Activated CD4-positive, alpha-beta T cell treated with anti-CD3 and anti-CD28 coated beads, Interleukin-2, Interleukin-6, amounts not matched to agents 100 ng/mL and 50 ng/mL, durations not matched to agents 16 hours and 8 hours (primary cell): Measurements from ENCODE around the gene FRMD4A.
A peak's percentile ranks its signal among the peaks of the same experiment; 100 is the strongest.

Source experiments
- DNase-seq: peaks from one replicate; pipeline ENCODE4 v3.0.0-alpha.2; 2020

FRMD4A gene

DNA sequence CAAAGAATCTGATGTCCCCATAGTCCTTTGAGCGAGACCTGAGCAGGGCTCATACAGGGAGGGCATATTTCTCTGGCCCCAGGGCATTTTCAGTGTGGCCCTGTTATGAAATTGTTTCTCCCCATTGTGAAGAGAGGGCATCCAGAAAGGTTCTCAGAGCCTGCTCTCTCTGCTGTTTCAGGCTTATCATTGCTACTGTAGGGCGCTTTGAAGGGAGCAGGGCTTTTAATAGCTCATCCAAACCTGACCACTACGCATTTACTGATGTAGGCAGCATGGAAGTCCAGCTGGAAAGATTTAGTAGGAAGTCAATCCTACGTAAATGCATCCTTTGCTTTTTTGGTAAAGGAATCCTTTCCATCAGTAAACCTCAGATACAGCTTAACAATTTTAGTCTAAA, 675.9 kb downstream of the FRMD4A start:
- DNase-seq = no peak

- DNase-seq = no peak
Measured at GRCh38 chr10:13654118-13654830, 676.5 kb downstream of the FRMD4A start.

GRCh38 chr10:13652860-13653259, 677.9 kb downstream of the FRMD4A start:
- no peak for DNase-seq

GRCh38 chr10:13651969-13652720, 678.6 kb downstream of the FRMD4A start:
- no peak for DNase-seq

DNA sequence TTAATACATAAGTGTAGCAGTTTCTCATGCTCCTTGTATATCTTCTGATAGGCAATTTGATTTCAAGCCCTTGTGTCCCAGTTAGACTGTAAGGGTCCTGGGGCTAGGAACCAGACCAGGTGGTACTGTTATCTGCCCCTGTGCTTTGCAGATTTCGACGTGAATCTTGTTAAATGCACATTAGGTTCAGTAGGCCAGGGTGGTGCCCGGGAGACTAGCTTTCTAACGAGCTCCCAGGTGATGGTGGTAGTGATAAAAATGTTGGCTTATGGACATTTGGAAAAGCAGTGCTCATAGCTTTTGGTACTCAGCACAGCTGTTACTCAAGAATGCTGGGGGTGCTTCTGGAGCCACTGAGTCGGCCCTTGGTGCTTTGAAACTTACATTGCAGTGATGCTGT, 679.8 kb downstream of the FRMD4A start:
- DNase-seq = no peak

- no peak for DNase-seq
Measured at GRCh38 chr10:13649844-13650520, 680.7 kb downstream of the FRMD4A start.

DNA sequence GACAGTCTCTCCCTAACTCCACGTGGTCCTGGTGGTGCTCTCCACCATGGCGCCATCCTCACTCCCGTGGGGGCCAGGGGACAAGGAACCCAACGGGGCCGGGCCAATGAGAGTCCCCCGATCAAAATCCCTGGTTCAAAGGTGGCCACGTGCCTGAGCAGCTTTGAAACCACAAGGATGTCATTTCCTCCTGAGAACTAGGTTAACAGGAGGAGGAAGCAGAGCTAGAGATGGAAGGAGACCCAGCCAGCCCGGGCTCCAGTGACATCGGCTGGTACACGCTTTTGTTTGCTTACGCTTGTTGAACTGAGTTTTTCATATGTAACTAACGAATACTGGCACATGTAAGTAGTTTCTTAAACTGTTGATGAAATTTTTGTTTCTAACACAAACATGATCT, 682.3 kb downstream of the FRMD4A start:
- DNase-seq = no peak

- DNase-seq = no peak
Measured at GRCh38 chr10:13644866-13645265, 685.9 kb downstream of the FRMD4A start.

DNA sequence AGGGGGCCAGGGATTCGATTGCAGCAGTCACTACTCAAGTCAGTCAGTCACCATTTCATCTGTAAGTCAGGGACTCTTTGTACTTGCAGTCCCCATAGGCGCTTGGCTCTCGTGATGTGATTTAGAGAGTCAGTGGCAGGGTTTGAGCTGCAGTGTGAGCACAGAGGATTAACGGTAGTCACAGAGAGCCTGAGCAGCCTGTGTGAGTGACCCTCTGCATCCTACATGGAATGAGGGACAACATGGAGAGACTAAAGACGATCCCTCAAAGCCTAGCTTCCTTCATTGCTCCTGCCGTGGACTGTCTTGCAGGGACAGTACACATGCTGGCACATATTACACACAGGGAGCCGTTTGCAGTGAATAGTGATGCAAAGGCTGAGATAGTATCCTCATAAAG, 687.7 kb downstream of the FRMD4A start:
- no peak for DNase-seq

DNA sequence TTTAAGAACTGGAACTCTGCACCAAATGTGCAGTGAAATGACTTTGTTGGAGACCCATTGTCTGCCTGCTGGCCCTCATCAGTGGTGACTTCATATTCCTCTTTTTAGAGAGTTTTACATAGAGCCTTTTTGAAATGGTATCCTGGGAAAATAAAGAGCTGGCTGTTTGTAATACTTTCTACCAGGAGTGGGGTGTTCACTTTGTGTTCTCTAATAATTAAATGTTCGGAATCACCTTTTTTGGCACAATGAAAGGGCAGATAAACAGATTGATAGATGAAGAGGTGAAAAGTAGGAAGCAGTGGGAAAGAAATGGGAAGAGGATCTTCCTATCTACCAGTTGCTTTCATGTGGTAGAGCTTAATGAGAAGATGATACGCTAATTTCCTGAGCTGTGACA, 688.4 kb downstream of the FRMD4A start:
- DNase-seq = no peak

- no peak for DNase-seq
Measured at GRCh38 chr10:13637894-13638293, 692.8 kb downstream of the FRMD4A start.

DNA sequence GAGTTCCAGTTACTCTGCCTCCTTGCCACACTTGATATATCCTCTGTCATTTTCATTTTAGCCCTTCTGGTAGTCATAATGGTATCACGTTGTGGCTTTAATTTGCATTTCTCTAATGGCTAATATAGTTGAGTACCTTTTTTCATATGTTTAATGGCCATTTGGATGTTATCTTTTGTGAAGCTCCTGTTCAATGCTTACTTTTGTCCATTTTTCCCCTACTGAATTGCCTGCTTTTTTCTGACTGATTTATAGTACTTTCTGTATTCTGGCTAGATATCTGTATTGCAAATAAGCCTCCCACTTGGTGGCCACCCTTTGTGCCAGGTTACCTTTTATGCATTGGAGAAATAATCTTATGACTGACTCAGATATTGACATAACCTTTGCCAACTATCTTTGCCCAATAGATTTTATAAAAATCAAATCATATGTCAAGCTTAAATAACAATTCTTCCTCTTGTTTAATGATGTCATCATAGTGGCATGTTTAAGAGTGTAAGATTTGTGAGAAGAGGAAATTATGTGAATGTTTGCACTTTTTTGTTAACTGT, 693.3 kb downstream of the FRMD4A start:
- no peak for DNase-seq

DNA sequence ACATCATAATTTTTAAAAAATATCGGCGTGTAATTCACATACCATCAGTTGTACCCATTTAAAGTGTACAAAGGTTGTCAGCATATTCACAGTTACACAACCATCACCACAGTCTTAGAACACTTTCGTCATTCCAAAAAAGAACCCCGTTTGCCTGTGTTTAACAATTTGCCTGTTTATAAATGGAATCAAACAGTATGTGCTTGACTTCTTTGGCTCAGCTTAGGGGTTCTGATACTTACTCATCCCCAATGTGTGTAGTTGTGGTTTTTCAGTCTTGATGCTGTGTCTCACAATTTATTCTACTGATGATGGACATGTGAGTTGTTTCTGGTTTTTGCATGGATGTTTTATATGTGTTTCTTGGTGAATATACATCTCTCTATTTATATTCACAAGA, 693.9 kb downstream of the FRMD4A start:
- DNase-seq = no peak

DNA sequence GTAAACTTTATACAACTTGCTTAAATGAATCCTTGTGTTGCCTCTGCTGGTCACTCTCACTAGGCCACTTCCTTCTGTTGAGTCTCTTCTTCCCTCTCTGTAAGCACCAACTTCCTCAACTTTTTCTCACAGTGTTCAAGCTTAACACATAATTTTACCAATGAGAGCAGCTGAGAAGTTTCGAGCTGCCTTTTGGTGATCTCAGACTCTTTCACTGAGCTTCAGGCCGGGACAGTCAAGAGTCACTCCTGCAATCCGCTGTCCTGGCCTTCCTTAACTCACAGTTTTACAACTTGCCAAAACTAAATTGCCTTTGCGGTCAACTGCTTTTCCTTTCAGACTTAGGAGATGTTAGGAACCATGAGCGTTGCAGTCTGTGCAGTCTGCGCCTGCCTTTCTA, 696.5 kb downstream of the FRMD4A start:
- DNase-seq = no peak

DNA sequence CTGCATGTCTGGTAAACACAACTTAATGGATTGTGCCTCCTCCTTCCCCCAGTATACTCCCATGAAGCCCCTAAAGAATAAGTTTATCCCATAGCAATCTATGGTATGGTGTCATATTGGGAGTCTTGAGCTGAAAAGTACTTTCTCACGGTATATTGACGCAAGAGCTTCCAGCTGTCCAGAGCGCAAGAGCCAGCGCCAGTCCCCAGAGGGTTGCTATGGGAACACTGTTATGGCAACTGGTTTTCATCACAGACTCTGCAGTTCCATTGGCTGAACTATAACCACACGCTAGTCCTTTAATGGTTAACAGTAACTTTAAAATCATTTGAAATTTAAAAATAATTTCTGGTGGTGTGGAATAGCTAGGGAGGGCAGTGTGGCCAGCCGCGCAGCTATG, 697.0 kb downstream of the FRMD4A start:
- DNase-seq = no peak

GRCh38 chr10:13632884-13633440, 697.8 kb downstream of the FRMD4A start:
- DNase-seq = no peak

GRCh38 chr10:13632440-13632839, 698.3 kb downstream of the FRMD4A start:
- DNase-seq = no peak

DNA sequence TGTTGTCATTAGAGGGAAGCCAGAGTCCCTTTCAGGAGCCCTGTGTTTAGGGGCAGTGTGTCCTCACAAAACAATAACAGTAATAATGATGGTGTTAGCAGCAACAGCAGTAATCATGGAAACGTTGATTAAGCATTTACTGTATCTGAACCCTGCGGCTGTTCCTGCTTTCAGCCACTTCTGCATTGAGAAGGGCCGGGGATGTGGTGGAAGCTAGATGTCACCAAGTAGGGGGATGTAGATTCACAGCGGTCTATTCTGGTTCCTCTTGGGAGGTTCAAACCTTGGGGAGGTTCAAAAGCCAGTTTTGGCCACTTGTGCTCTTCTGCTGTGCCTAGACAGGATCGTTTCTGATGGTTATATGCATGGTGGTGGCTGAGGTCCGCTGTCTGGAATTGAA, 699.1 kb downstream of the FRMD4A start:
- no peak for DNase-seq

DNA sequence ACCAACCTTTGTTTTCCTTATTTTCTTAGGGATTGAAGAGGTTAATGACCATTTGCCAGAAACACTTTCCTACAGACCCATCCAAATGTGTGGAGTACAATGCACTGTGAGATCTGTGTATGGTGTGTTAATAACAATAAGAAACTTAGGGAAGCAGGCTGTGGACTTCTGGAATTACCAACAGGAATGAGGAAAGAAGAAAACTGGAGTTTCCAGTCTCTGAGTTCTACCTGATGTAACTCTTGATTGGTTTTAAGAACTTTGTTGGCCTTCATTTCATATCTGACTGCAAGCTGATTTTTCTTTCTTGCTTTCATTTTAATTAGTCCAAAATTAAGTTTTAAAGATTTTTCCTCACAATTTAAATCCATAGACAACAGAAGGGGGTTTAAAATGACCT, 700.5 kb downstream of the FRMD4A start:
- no peak for DNase-seq

DNA sequence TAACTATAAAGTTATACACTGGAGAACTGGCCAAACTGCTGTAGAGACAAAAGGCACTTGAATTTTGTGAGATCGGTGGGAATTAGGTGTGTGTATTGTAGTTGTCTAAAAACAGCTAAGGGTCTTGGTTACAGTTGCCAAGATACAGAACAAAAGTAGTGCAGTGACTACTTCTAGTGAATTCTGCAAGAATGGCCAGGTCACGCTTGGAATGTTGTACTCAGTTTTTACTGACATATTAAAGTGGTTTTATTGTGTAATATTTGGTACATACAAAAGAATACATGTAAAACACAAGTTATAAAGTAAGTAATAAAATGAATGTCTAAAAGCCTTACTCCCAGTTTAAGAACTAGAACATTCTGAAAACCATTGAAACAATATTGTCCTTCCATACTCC, 701.6 kb downstream of the FRMD4A start:
- no peak for DNase-seq

DNA sequence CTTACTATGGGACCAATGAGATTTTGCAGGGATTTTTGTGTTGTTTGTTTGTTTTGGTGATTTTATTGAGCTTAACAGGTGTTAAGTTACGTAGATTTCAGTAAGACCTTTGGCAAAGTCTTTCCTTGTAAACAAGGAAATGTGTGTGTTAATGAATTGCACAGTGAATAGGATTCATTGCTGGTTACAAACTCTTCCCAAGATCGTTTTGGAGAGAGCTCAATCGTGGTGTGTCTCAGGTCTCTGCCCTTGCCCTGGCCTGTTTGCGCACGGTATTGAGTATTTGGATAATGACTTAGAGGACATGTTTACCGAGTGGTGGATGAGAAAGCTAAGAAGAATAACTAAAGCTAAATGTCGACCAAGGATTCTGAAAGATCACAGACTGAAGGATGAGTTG, 702.1 kb downstream of the FRMD4A start:
- no peak for DNase-seq

GRCh38 chr10:13627459-13628310, 703.0 kb downstream of the FRMD4A start:
- peak; percentile 27 for DNase-seq

DNA sequence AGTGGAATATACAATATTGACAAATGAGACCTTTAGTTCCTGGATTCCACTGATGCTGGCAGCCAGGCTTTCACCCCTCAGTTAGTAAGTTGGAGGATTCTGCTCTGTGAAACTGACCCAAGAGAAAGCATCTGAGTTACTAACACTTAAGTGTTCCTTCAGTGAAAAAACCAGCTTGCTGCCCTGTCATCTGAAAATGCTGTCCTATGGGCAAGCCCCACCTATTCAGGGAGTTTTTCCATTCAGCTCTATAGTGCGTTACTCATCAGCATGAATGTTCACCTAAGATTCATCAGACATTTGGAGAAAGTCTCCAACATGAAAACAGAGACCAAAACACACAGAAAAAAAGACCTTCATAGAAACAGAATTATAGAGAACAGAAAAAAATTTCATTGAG, 706.1 kb downstream of the FRMD4A start:
- DNase-seq = no peak
